Activated CD4-positive, alpha-beta T cell treated with anti-CD3 and anti-CD28 coated beads, Interleukin-2, amount 50 U/mL, for 48 hours (primary cell): Measurements from ENCODE around the gene ITPKA.
A peak's percentile ranks its signal among the peaks of the same experiment; 100 is the strongest.

Source experiments
- DNase-seq, 2 experiments: peaks; one replicate each; pipeline ENCODE4 v3.0.0-alpha.2; 2020

ITPKA gene

GRCh38 chr15:41491889-41492288 is 1.8 kb upstream of the ITPKA start:
- DNase-seq: no peak

GRCh38 chr15:41492597-41493204 is 973 bp upstream of the ITPKA start:
- DNase-seq: no peak

- DNase-seq: no peak
Observed at GRCh38 chr15:41493902-41494189, 172 bp downstream of the ITPKA start.

- peak in 1 of 2 experiments; percentile 59 for DNase-seq
Observed at GRCh38 chr15:41494190-41494921, 682 bp downstream of the ITPKA start.

- peak in 1 of 2 experiments; percentile 49 for DNase-seq
Observed at GRCh38 chr15:41494922-41495735, 1.5 kb downstream of the ITPKA start.

- no peak for DNase-seq
Observed at GRCh38 chr15:41495736-41496599, 2.3 kb downstream of the ITPKA start.

- no peak for DNase-seq
Observed at GRCh38 chr15:41498657-41499056, 5.0 kb downstream of the ITPKA start.

GRCh38 chr15:41499109-41499851 is 5.6 kb downstream of the ITPKA start:
- no peak for DNase-seq

- peak in 1 of 2 experiments; percentile 49 for DNase-seq
Observed at GRCh38 chr15:41501191-41501917, 7.7 kb downstream of the ITPKA start.

- DNase-seq: no peak
Observed at GRCh38 chr15:41501931-41502794, 8.5 kb downstream of the ITPKA start.

- no peak for DNase-seq
Observed at GRCh38 chr15:41502795-41503668, 9.4 kb downstream of the ITPKA start.

GRCh38 chr15:41503669-41504010 is 10.0 kb downstream of the ITPKA start:
- no peak for DNase-seq

- DNase-seq: no peak
Observed at GRCh38 chr15:41504751-41505492, 11.2 kb downstream of the ITPKA start.

GRCh38 chr15:41505776-41506175 is 12.1 kb downstream of the ITPKA start:
- DNase-seq: no peak

GRCh38 chr15:41506796-41507341 is 13.2 kb downstream of the ITPKA start:
- no peak for DNase-seq

GRCh38 chr15:41507820-41508290 is 14.2 kb downstream of the ITPKA start:
- DNase-seq: no peak

GRCh38 chr15:41510728-41511127 is 17.1 kb downstream of the ITPKA start:
- no peak for DNase-seq

GRCh38 chr15:41511331-41511898 is 17.7 kb downstream of the ITPKA start:
- no peak for DNase-seq
